HG02678 (cell line): ENCODE data around the gene NSD2.
"Not testable (repeated sequence)": the region's sequence is repeated elsewhere in the genome, so short reads cannot be mapped to it uniquely, and the experiment has no call there.

ENCODE experiments used
- ATAC-seq: cut with Tn5 transposase; IDR thresholded peaks from one replicate; pipeline ENCODE4 v1.9.1; 2021; ENCODE audit warnings: mild to moderate bottlenecking, moderate library complexity; ENCODE audit not compliant: unreplicated experiment

Gene NSD2

GRCh38 chr4:2031161-2031560 lies 160.0 kb downstream of the NSD2 start:
- ATAC-seq, result not testable (repeated sequence)
